WTC11 (cell line): ENCODE results near the gene KIAA1328.

Source experiments
- ATF6 ChIP-seq: sonication (generic); formaldehyde crosslinking; IDR thresholded peaks from 2 replicates; pipeline ENCODE4 v1.8.1; 2023; ENCODE audit warnings: mild to moderate bottlenecking, missing genetic modification reagents
- CREB1 ChIP-seq: sonication (generic); formaldehyde crosslinking; IDR thresholded peaks from 2 replicates; pipeline ENCODE4 v1.8.0; 2023; ENCODE audit warnings: mild to moderate bottlenecking, missing genetic modification reagents
- CTCF ChIP-seq: fragments of 200-600 bp; IDR thresholded peaks from 2 replicates; pipeline ENCODE4 v1.8.0; 2022; ENCODE audit warnings: antibody characterized with exemption
- E2F4 ChIP-seq: sonication (generic); formaldehyde crosslinking; IDR thresholded peaks from 2 replicates; pipeline ENCODE4 v1.8.1; 2022; ENCODE audit warnings: low read depth, mild to moderate bottlenecking, moderate library complexity, missing genetic modification reagents, borderline replicate concordance
- E2F5 ChIP-seq: sonication (generic); formaldehyde crosslinking; IDR thresholded peaks from 2 replicates; pipeline ENCODE4 v1.8.1; 2022; ENCODE audit warnings: mild to moderate bottlenecking, moderate library complexity, missing genetic modification reagents
- FOXJ3 ChIP-seq: sonication (generic); formaldehyde crosslinking; IDR thresholded peaks from 2 replicates; pipeline ENCODE4 v1.9.0; 2021; ENCODE audit warnings: missing genetic modification reagents, mild to moderate bottlenecking, borderline replicate concordance
- JUN ChIP-seq: sonication (generic); formaldehyde crosslinking; IDR thresholded peaks from 2 replicates; pipeline ENCODE4 v1.8.0; 2023; ENCODE audit warnings: mild to moderate bottlenecking, missing genetic modification reagents
- NFYB ChIP-seq: sonication (generic); formaldehyde crosslinking; conservative IDR thresholded peaks from 2 replicates; pipeline ENCODE4 v1.8.0; 2022; ENCODE audit warnings: low read depth, missing genetic modification reagents
- NR2C2 ChIP-seq: sonication (generic); formaldehyde crosslinking; IDR thresholded peaks from 2 replicates; pipeline ENCODE4 v1.8.0; 2022; ENCODE audit warnings: mild to moderate bottlenecking, missing genetic modification reagents
- PREB ChIP-seq: sonication (generic); formaldehyde crosslinking; IDR thresholded peaks from 2 replicates; pipeline ENCODE4 v1.8.1; 2022; ENCODE audit warnings: mild to moderate bottlenecking, missing genetic modification reagents, moderate library complexity, borderline replicate concordance
- TF ChIP-seq, protein P1 (sequence below): sonication (generic); formaldehyde crosslinking; IDR thresholded peaks from 2 replicates; pipeline ENCODE4 v1.8.1; 2023; ENCODE audit warnings: mild to moderate bottlenecking, moderate library complexity, missing genetic modification reagents

DNA sequence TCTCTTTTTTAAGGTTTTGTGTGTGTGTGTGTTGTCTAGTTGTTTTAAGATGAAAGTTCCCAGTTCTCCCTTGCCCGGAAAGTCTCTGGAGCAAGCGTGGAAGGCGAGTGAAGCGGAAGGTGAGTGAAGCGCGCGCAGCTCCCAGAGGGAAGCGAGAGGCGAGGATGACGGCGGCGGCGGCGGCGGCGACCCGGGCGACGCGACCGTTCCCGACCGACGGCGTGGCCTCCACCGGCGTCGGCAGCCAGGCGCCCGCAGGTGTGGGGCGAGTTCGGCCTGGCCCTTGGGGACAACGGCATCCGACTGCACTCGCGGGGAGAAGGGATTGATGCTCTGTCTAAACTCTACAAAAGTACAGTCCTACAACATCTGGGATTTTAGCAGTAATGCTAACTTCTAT is 414.8 kb downstream of the KIAA1328 start:
- TF ChIP-seq E2F5 (CRISPR knock-in tag) (no peak), PREB (no peak), E2F4 (CRISPR knock-in tag) (no peak), CTCF (no peak), FOXJ3 (CRISPR knock-in tag) (no peak), JUN (CRISPR knock-in tag) (no peak), NFYB (CRISPR knock-in tag) (no peak), CREB1 (CRISPR knock-in tag) (no peak), ATF6 (CRISPR knock-in tag) (no peak), NR2C2 (CRISPR knock-in tag) (no peak)
- TF ChIP-seq, protein P1, sequence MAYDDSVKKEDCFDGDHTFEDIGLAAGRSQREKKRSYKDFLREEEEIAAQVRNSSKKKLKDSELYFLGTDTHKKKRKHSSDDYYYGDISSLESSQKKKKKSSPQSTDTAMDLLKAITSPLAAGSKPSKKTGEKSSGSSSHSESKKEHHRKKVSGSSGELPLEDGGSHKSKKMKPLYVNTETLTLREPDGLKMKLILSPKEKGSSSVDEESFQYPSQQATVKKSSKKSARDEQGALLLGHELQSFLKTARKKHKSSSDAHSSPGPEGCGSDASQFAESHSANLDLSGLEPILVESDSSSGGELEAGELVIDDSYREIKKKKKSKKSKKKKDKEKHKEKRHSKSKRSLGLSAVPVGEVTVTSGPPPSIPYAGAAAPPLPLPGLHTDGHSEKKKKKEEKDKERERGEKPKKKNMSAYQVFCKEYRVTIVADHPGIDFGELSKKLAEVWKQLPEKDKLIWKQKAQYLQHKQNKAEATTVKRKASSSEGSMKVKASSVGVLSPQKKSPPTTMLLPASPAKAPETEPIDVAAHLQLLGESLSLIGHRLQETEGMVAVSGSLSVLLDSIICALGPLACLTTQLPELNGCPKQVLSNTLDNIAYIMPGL (CRISPR knock-in tag), result no peak
